Stimulated activated CD4-positive, alpha-beta T cell treated with anti-CD3 and anti-CD28 coated beads, Interleukin-4, amount 100 ng/mL, for 24 hours (primary cell): Measurements from ENCODE around the gene RAPGEF1.
"Not testable (repeated sequence)": the region's sequence is repeated elsewhere in the genome, so short reads cannot be mapped to it uniquely, and the experiment has no call there.

Source experiments
- DNase-seq: peaks from one replicate; pipeline ENCODE4 v3.0.0-alpha.2; 2020

The RAPGEF1 gene

GRCh38 chr9:131554087-131554842 lies 185.6 kb downstream of the RAPGEF1 start:
- no peak for DNase-seq

- no peak for DNase-seq
These were observed 187.8 kb downstream of the RAPGEF1 start for GRCh38 chr9:131552030-131552429.

GRCh38 chr9:131550465-131550864 lies 189.4 kb downstream of the RAPGEF1 start:
- not testable (repeated sequence) for DNase-seq

GRCh38 chr9:131549186-131549585 lies 190.7 kb downstream of the RAPGEF1 start:
- DNase-seq: not testable (repeated sequence)

GRCh38 chr9:131546336-131547084 lies 193.4 kb downstream of the RAPGEF1 start:
- DNase-seq: peak; percentile 17

- DNase-seq: no peak
These were observed 194.0 kb downstream of the RAPGEF1 start for GRCh38 chr9:131545786-131546335.

- no peak for DNase-seq
These were observed 194.7 kb downstream of the RAPGEF1 start, which contains the start of gene PRRT1B for GRCh38 chr9:131545003-131545785. TSS of gene PRRT1B (plus strand) at chr9:131545523. CDS start at chr9:131545616, 93 bp downstream.

- no peak for DNase-seq
These were observed 196.7 kb downstream of the RAPGEF1 start for GRCh38 chr9:131543141-131543540.

- no peak for DNase-seq
These were observed 200.5 kb downstream of the RAPGEF1 start for GRCh38 chr9:131539223-131539923.

- DNase-seq: no peak
These were observed 201.9 kb downstream of the RAPGEF1 start for GRCh38 chr9:131537946-131538345.

- no peak for DNase-seq
These were observed 205.1 kb downstream of the RAPGEF1 start for GRCh38 chr9:131534721-131535237.

GRCh38 chr9:131530920-131531832 lies 208.7 kb downstream of the RAPGEF1 start, which contains the start of gene UCK1:
TSS of gene UCK1 (minus strand) at chr9:131531263. CDS start at chr9:131531174, 89 bp downstream.
- DNase-seq: peak; percentile 76

- DNase-seq: no peak
These were observed 209.3 kb downstream of the RAPGEF1 start for GRCh38 chr9:131530546-131530919.

- no peak for DNase-seq
These were observed 210.0 kb downstream of the RAPGEF1 start for GRCh38 chr9:131529597-131530545.

GRCh38 chr9:131528886-131529505 lies 210.9 kb downstream of the RAPGEF1 start:
- no peak for DNase-seq

GRCh38 chr9:131528186-131528585 lies 211.7 kb downstream of the RAPGEF1 start:
- no peak for DNase-seq
